ENCODE measurements around the gene KLC3. TPM values are rescaled to one million over a fixed set of nuclear protein-coding genes. Genes with fewer than 3 reads are reported as not detected.

Gene KLC3
- total RNA-seq, 4 donors from 2014 or later: not detected

- Histone ChIP-seq H3K27ac (no peak overlapping the region), H3K4me1 (no peaks in the 10 kb centered on the region), H3K27me3 (no peaks in the 10 kb centered on the region), H3K9me3 (no peaks in the 10 kb centered on the region), H3K4me3 (no peak overlapping the region), H3K36me3 (peaks cover 0 to 13% (median 0%) of the 10 kb centered on the region in 3 donors)
- TF ChIP-seq CTCF (IDR thresholded peaks at IDR 0.05) (no peak), POLR2A (IDR thresholded peaks at IDR 0.05) (no peak)
- DNase-seq: no peak
These were observed 10.9 kb downstream of the KLC3 start for GRCh38 chr19:45351401-45351952.

GRCh38 chr19:45352062-45352461, 11.5 kb downstream of the KLC3 start:
- TF ChIP-seq CTCF (IDR thresholded peaks at IDR 0.05) (no peak), POLR2A (IDR thresholded peaks at IDR 0.05) (no peak)
- no peak overlapping the region for H3K4me3 ChIP-seq
- no peaks in the 10 kb centered on the region for H3K9me3 ChIP-seq
- no peak overlapping the region for H3K27ac ChIP-seq
- DNase-seq: no peak
- peaks cover 0 to 13% (median 0%) of the 10 kb centered on the region in 3 donors for H3K36me3 ChIP-seq
- no peaks in the 10 kb centered on the region for H3K4me1 ChIP-seq
- H3K27me3 ChIP-seq: no peaks in the 10 kb centered on the region

GRCh38 chr19:45352471-45352870, 11.9 kb downstream of the KLC3 start:
- no peak for DNase-seq
- Histone ChIP-seq H3K27ac (no peak overlapping the region), H3K27me3 (no peaks in the 10 kb centered on the region), H3K36me3 (peaks cover 0 to 13% (median 0%) of the 10 kb centered on the region in 3 donors), H3K4me1 (no peaks in the 10 kb centered on the region), H3K4me3 (no peak overlapping the region), H3K9me3 (no peaks in the 10 kb centered on the region)
- no peak for TF ChIP-seq CTCF (IDR thresholded peaks at IDR 0.05)
- TF ChIP-seq POLR2A (IDR thresholded peaks at IDR 0.05): no peak

GRCh38 chr19:45352914-45353796, 12.6 kb downstream of the KLC3 start:
- no peak overlapping the region for H3K27ac ChIP-seq
- H3K4me3 ChIP-seq: no peak overlapping the region
- no peaks in the 10 kb centered on the region for H3K9me3 ChIP-seq
- no peaks in the 10 kb centered on the region for H3K4me1 ChIP-seq
- H3K27me3 ChIP-seq: no peaks in the 10 kb centered on the region
- no peak for DNase-seq
- TF ChIP-seq CTCF (IDR thresholded peaks at IDR 0.05): no peak
- TF ChIP-seq POLR2A (IDR thresholded peaks at IDR 0.05): no peak
- peaks cover 0 to 13% (median 0%) of the 10 kb centered on the region in 3 donors for H3K36me3 ChIP-seq

- DNase-seq: no peak
- H3K36me3 ChIP-seq: peaks cover 0 to 13% (median 0%) of the 10 kb centered on the region in 3 donors
- H3K27me3 ChIP-seq: no peaks in the 10 kb centered on the region
- TF ChIP-seq CTCF (IDR thresholded peaks at IDR 0.05) (no peak), POLR2A (IDR thresholded peaks at IDR 0.05) (no peak)
- H3K4me1 ChIP-seq: no peaks in the 10 kb centered on the region
- no peaks in the 10 kb centered on the region for H3K9me3 ChIP-seq
- no peak overlapping the region for H3K4me3 ChIP-seq
- H3K27ac ChIP-seq: no peak overlapping the region
These were observed 13.8 kb downstream of the KLC3 start for GRCh38 chr19:45354241-45354842.
